Thymus (tissue), 11 donors: Measurements from ENCODE around the gene SERPINB5. TPM values are rescaled to one million over a fixed set of nuclear protein-coding genes. Genes with fewer than 3 reads are reported as not detected.
A peak's percentile ranks its signal among the peaks of the same experiment; 100 is the strongest.

Experiments
- DNase-seq, 9 donors: peaks; one replicate each; pipeline ENCODE4 v3.0.0-alpha.2; 2013; ENCODE audit warnings: low spot score in 9 of 9, low read depth in 6 of 9, missing footprints in 1 of 9
- H3K27ac ChIP-seq, 2 donors: one replicate each; pipeline ENCODE4 v1.5.1; 2013; ENCODE audit warnings: control low read depth in 1 of 2, low read depth in 1 of 2, low read length in 1 of 2, mild to moderate bottlenecking in 1 of 2, moderate library complexity in 1 of 2
- H3K27me3 ChIP-seq, 2 donors: one replicate each; pipeline ENCODE4 v1.5.1; 2013; ENCODE audit warnings: low read length in 1 of 2; ENCODE audit not compliant: control insufficient read depth in 2 of 2, insufficient read depth in 1 of 2
- H3K36me3 ChIP-seq, 2 donors: one replicate each; pipeline ENCODE4 v1.5.1; 2013; ENCODE audit warnings: low read length in 1 of 2, mild to moderate bottlenecking in 1 of 2, moderate library complexity in 1 of 2; ENCODE audit not compliant: control insufficient read depth in 2 of 2, insufficient read depth in 2 of 2
- H3K4me1 ChIP-seq, 2 donors: one replicate each; pipeline ENCODE4 v1.5.1; 2013; ENCODE audit warnings: low read length in 2 of 2; ENCODE audit not compliant: control insufficient read depth in 2 of 2, insufficient read depth in 2 of 2
- H3K4me3 ChIP-seq, 2 donors: one replicate each; pipeline ENCODE4 v1.5.1; 2013; ENCODE audit warnings: low read length in 2 of 2, control low read depth in 1 of 2, mild to moderate bottlenecking in 1 of 2
- H3K9me3 ChIP-seq, 2 donors: one replicate each; pipeline ENCODE4 v1.5.1; 2013; ENCODE audit warnings: low read length in 1 of 2, mild to moderate bottlenecking in 1 of 2; ENCODE audit not compliant: control insufficient read depth in 2 of 2, insufficient read depth in 1 of 2
- WGBS: extraction: QIAGEN DNeasy Blood & Tissue Kit; methylation state at CpG from one replicate; pipeline ENCODE4 v1.1.7; 2013; 5-methylcytosine and 5-hydroxymethylcytosine counted together
- polyA plus RNA-seq: library from polyadenylated mRNA; stranded (reverse); fragments of 200-250 nt; gene quantifications from one replicate; pipeline ENCODE4 v1.2.3, GENCODE V29; 2013
- total RNA-seq: library from RNA; stranded (reverse); fragments of 120-200 nt; gene quantifications from one replicate; pipeline ENCODE4 v1.2.4, GENCODE V29; 2013
- donor health status: healthy.

The SERPINB5 gene
- total and polyA plus RNA-seq, 2 donors = 6.1 to 21.9 TPM

DNA sequence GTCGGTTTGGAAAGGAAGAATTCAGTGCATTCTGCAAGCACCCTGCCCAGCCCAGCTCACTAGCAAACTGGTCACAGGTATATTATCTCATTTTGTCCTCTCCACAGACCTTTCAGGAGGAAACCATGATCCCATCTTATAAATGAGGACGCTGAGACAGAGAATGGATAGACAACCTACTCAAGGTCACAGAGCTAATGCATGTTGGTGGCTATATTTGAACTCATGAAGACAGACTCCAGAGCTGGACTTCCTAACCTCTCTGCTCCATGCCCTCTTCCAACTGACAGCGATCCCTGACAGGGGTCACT is 29.5 kb downstream of the SERPINB5 start:
- no peaks in the 10 kb centered on the region for H3K4me1 ChIP-seq
- H3K36me3 ChIP-seq = no peaks in the 10 kb centered on the region
- H3K27ac ChIP-seq = no peak overlapping the region
- H3K27me3 ChIP-seq = no peaks in the 10 kb centered on the region
- H3K9me3 ChIP-seq = no peaks in the 10 kb centered on the region
- H3K4me3 ChIP-seq = no peak overlapping the region
- 83% methylated on average over 3 of the region's 3 CpGs for WGBS
- no peak for DNase-seq

DNA sequence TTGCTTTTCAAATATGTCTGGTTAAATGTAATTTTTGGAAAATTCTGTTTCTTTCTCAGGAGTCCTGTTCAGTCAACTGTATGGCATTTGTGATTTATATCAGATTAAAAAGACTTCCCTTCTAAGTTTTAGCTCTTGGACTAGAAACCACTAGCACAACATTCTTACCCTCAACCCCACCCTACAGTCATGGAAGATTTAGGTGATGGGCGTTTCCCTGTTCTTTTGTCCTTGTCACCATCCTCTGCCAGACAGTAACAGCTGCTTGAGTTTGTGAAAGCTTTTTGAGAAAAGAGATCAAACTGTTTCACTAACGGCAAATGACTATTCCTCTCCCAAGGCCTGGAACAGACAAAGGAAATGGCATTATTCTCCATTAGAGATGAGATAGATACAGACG is 31.8 kb downstream of the SERPINB5 start:
- DNase-seq = no peak
- Histone ChIP-seq H3K4me1 (no peaks in the 10 kb centered on the region), H3K4me3 (no peak overlapping the region), H3K27me3 (peaks cover 0 to 2% of the 10 kb centered on the region in 2 donors), H3K36me3 (no peaks in the 10 kb centered on the region), H3K27ac (no peak overlapping the region), H3K9me3 (no peaks in the 10 kb centered on the region)
- WGBS = 31% methylated on average over 3 of the region's 3 CpGs

DNA sequence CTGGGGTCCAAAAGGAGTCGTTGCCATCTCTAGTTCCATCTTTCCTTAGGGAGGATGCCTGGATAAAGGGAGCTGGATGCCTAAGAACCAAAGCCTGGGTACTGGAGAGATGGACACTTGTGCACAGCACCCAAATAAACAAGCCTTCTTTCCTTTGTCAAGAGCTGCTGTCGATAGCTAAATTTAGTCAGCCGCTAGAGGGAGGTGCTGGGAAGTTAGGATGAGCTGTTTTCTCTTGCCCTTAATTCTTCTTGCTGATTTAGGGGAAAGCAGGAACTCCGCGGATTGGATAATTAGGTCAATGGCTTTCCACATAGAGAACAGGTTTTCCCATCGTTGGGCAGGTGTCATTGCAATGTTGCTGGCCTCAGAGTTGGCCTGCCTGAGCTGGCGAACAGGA is 34.5 kb downstream of the SERPINB5 start:
- Histone ChIP-seq H3K27ac (no peak overlapping the region), H3K27me3 (peaks cover 0 to 2% of the 10 kb centered on the region in 2 donors), H3K4me3 (no peak overlapping the region), H3K9me3 (no peaks in the 10 kb centered on the region), H3K4me1 (no peaks in the 10 kb centered on the region), H3K36me3 (no peaks in the 10 kb centered on the region)
- WGBS = 38% methylated on average over 7 of the region's 7 CpGs
- peak in 2 of 9 donors; percentile 4 to 37 for DNase-seq

DNA sequence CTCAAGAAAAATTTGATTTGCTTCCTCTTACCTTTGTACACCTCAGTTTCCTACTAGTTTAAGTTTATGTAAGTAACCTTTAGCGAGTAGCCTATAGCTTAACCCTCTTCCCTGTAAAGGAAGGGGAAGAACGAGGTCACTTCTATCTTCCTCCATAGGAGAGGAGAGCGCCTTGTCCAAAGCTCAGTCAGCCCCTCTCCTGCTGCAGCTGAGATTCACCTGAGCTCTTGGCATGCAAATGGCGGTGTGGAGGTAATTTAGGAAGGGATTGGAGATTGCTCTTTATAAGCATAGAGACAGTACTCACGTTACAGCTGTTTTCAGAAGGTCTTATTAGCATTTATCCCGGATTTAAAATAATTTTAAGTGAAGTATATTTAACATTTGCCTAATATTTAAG is 37.6 kb downstream of the SERPINB5 start:
- 87% methylated on average over 6 of the region's 6 CpGs for WGBS
- H3K36me3 ChIP-seq = no peaks in the 10 kb centered on the region
- H3K4me3 ChIP-seq = no peak overlapping the region
- H3K27me3 ChIP-seq = peaks cover 0 to 2% of the 10 kb centered on the region in 2 donors
- H3K4me1 ChIP-seq = no peaks in the 10 kb centered on the region
- no peak for DNase-seq
- no peak overlapping the region for H3K27ac ChIP-seq
- H3K9me3 ChIP-seq = no peaks in the 10 kb centered on the region

DNA sequence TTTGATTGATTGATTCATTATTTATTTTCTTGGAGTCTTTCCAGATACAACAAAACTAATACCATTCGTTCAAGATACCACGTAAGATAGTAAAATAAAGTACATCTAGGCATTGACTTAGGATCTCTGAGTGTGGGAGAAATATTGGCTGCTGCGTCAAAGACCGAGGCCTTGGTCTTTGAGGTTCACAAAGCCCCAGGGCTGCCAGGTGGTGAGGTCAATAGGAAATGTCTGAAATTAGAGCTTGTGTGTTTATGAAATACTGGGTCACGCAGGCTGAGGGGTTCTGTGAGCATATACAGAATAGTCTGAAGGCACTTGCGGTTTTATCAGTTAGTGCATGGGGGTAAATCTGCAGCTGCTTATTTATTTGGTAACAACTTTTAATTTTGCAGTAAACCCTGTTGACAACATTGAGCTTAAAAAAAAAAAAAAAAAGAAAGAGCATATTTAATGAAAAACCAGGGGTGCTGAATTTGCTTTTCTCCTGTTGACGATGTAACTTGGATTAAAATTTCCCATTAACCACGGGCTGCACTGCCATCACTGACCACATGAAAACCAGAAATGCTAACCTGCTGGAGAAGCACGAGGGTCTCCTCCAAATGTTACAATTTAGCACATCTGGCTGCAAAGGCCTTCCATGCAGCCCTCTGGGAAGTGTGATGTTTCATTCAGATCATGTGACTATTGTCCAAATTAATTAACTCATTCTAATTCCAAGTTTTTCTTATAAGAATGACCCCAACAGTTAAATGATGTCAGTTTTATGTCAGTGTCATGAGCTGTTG is 38.3 kb downstream of the SERPINB5 start:
- Histone ChIP-seq H3K4me1 (no peaks in the 10 kb centered on the region), H3K36me3 (no peaks in the 10 kb centered on the region), H3K9me3 (no peaks in the 10 kb centered on the region), H3K27me3 (peaks cover 0 to 2% of the 10 kb centered on the region in 2 donors), H3K4me3 (no peak overlapping the region), H3K27ac (no peak overlapping the region)
- 88% methylated on average over 9 of the region's 9 CpGs for WGBS
- no peak for DNase-seq

DNA sequence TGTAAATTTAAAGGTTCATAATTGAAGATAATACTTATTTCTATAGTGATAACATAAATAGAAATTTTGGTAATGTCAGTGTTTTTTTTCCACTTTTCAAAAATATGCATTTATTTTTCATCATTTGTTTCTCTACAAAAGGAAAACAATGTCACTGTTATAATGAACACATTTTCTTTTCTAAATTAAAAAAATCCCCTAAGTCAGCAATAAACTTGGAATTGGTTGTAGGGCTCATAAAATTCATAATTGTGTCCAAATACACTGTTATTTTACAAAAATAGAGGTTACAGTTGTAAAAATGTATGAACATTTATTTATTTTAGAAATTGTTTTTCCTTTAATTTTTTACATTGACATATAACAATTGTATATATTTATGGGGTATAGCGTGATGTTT is 39.0 kb downstream of the SERPINB5 start:
- 48% methylated on average over 1 of the region's 1 CpG for WGBS
- Histone ChIP-seq H3K4me3 (no peak overlapping the region), H3K27me3 (peaks cover 0 to 2% of the 10 kb centered on the region in 2 donors)

DNA sequence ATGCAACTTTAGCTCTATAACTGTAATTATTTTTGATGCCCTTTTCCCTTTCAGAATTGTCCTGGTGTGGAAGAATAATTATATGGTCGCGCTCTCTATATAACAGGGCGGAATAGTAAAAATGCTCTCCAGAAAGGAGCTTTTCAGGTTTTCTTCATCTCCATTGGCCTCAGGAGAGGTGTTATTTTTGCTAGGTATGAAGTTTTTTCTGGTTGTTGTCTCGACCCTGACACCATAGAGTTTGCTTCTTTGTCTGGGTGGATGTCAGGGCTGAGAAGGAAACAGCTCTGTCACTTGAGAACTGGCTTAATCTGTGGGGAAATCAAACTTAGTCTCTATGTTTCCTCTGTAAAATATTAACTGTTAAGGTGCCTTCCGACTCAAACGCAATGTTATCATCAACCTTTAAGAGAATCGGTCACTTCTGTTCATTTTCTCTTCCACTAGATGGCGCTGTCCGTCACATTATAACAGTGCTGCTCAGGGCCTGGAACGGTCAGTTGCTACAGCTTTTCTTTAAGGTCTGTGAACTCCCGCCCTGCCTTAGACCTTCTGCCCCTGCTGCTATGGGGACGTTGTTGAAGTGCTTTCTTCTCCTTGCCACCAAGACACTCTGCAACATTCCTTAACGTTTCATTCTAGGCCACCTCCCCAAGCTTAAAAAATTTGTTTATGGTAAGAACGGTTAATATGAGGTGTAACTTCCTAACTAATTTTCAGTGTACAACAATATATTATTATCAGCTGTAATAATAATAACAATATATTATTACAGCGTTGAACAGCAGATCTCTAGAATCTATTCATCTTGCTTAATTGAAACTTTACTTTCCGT is 41.6 kb downstream of the SERPINB5 start:
- Histone ChIP-seq H3K27me3 (no peaks in the 10 kb centered on the region), H3K4me1 (no peaks in the 10 kb centered on the region), H3K36me3 (no peaks in the 10 kb centered on the region), H3K27ac (no peak overlapping the region), H3K9me3 (no peaks in the 10 kb centered on the region), H3K4me3 (no peak overlapping the region)
- peak; percentile 28 to 82 (median 53) for DNase-seq
- WGBS = 44% methylated on average over 16 of the region's 16 CpGs

More for the DNA sequence above, 39.0 kb downstream of the SERPINB5 start:
- Histone ChIP-seq H3K4me1 (no peaks in the 10 kb centered on the region), H3K9me3 (no peaks in the 10 kb centered on the region), H3K27ac (no peak overlapping the region), H3K36me3 (no peaks in the 10 kb centered on the region)
- DNase-seq = no peak

DNA sequence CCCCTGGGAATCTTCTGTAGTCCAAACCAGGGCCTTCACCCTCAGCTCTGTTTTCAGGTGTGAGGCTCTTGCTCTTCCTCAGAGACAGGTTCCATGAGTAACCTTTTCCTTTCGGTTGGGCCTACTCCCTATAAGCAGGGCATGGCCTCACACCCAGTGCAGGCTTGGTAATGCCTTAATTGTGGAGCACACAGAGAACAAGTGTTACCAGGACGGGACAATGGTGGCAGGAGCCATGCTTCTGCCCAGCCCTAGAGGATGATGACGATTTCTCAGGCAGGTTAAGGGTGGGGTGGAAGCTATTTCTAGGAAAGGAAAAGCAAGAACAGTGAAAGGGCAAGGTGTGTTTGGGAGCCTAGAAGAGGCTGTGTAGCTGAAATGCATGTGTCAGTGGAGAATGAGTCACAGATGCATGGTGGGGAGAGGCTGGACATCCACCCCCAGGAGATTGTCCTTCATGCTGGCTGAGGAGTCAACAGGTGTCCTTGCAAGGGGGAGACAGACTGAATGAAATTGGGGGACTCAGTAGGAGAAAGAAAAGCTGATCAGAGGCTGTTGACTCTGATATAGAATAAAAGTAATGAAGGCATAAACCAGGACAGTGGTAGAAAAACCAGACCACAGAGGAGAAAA is 43.4 kb downstream of the SERPINB5 start:
- Histone ChIP-seq H3K36me3 (no peaks in the 10 kb centered on the region), H3K27ac (no peak overlapping the region), H3K27me3 (no peaks in the 10 kb centered on the region), H3K4me3 (no peak overlapping the region), H3K9me3 (no peaks in the 10 kb centered on the region), H3K4me1 (no peaks in the 10 kb centered on the region)
- DNase-seq = no peak
- WGBS = 89% methylated on average over 3 of the region's 3 CpGs

DNA sequence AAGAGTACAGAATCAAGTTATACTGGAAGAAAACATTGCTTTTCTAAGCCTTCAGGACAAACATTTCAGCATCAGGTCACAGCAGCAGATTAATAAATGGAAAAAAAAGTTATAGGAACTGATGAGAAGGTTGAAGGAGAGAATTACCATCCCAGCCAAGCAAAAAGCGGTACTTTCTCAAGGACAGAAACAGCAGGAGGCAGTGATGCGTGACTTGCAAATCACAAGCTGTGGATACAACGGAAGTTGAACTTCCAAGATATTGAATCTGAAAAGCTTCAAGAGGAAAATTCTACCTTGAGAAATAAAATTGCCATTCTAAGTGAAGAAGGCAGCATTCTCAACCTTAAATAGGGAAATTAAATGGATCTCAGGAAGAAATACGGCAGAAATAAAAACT is 46.9 kb downstream of the SERPINB5 start:
- WGBS = 72% methylated on average over 4 of the region's 4 CpGs
- H3K9me3 ChIP-seq = no peaks in the 10 kb centered on the region
- H3K27ac ChIP-seq = no peak overlapping the region
- no peak for DNase-seq
- no peak overlapping the region for H3K4me3 ChIP-seq
- no peaks in the 10 kb centered on the region for H3K27me3 ChIP-seq
- H3K36me3 ChIP-seq = no peaks in the 10 kb centered on the region
- H3K4me1 ChIP-seq = no peaks in the 10 kb centered on the region
